Liver (tissue), 9 donors: ENCODE measurements around the gene WNK2. TPM values are rescaled to one million over a fixed set of nuclear protein-coding genes. Genes with fewer than 3 reads are reported as not detected.

ENCODE experiments used
- DNase-seq: peaks from one replicate; pipeline ENCODE4 v3.0.0-alpha.2; 2017; ENCODE audit warnings: low spot score
- H3K27ac ChIP-seq, 2 donors: one replicate each; pipeline ENCODE4 v1.7.0; 2013; ENCODE audit warnings: inconsistent platforms in 2 of 2, low read length in 2 of 2, control low read depth in 1 of 2, low read depth in 1 of 2, mild to moderate bottlenecking in 1 of 2
- H3K27me3 ChIP-seq, 4 donors: one replicate each; pipeline versions ENCODE4 v1.6.1 to v1.7.0; 2013; ENCODE audit warnings: low read length in 3 of 4, inconsistent platforms in 1 of 4, mild to moderate bottlenecking in 1 of 4, moderate library complexity in 1 of 4; ENCODE audit not compliant: control insufficient read depth in 4 of 4, insufficient read depth in 4 of 4
- H3K36me3 ChIP-seq, 4 donors: one replicate each; pipeline versions ENCODE4 v1.6.1 to v1.7.0; 2013; ENCODE audit warnings: low read length in 3 of 4, mild to moderate bottlenecking in 3 of 4, low read depth in 1 of 4, moderate library complexity in 1 of 4; ENCODE audit not compliant: control insufficient read depth in 4 of 4, insufficient read depth in 3 of 4
- H3K4me1 ChIP-seq, 4 donors: one replicate each; pipeline versions ENCODE4 v1.6.1 to v1.7.0; 2013; ENCODE audit warnings: low read length in 3 of 4, mild to moderate bottlenecking in 3 of 4, moderate library complexity in 1 of 4; ENCODE audit not compliant: control insufficient read depth in 4 of 4, insufficient read depth in 4 of 4
- H3K4me3 ChIP-seq, 3 donors: one replicate each; pipeline versions ENCODE4 v1.6.1 to v1.7.0; 2013; ENCODE audit warnings: low read length in 3 of 3, control low read depth in 1 of 3, low read depth in 1 of 3, mild to moderate bottlenecking in 1 of 3
- H3K9ac ChIP-seq, 2 donors: one replicate each; pipeline ENCODE4 v1.7.0; 2013; ENCODE audit warnings: low read length in 2 of 2, mild to moderate bottlenecking in 2 of 2, moderate library complexity in 2 of 2, control low read depth in 1 of 2, low read depth in 1 of 2
- H3K9me3 ChIP-seq, 4 donors: one replicate each; pipeline versions ENCODE4 v1.6.1 to v1.7.0; 2013; ENCODE audit warnings: low read length in 3 of 4; ENCODE audit not compliant: control insufficient read depth in 4 of 4
- ATF3 ChIP-seq: IDR thresholded peaks from 2 replicates; pipeline ENCODE4 v1.6.1; 2016; ENCODE audit warnings: antibody characterized with exemption
- CTCF ChIP-seq: fragments of 150-350 bp; IDR thresholded peaks from 2 replicates; pipeline ENCODE4 v1.5.1; 2017; ENCODE audit warnings: improper control_type of control experiment, low read depth, low read length; ENCODE audit not compliant: missing input control
- EGR1 ChIP-seq, 2 donors: IDR thresholded peaks; 2 replicates each; pipeline ENCODE4 v1.6.1; 2016 to 2018; ENCODE audit warnings: antibody characterized with exemption in 2 of 2, low read depth in 2 of 2
- FOXA1 ChIP-seq: IDR thresholded peaks from 2 replicates; pipeline ENCODE4 v1.6.1; 2016; ENCODE audit warnings: antibody characterized with exemption
- GABPA ChIP-seq, 2 donors: IDR thresholded peaks in 1 of 2; conservative IDR thresholded peaks in 1 of 2; 2 replicates each; pipeline ENCODE4 v1.6.1; 2016; ENCODE audit warnings: antibody characterized with exemption in 2 of 2, mild to moderate bottlenecking in 1 of 2, moderate library complexity in 1 of 2
- HNF4G ChIP-seq: IDR thresholded peaks from 2 replicates; pipeline ENCODE4 v1.6.1; 2016; ENCODE audit warnings: antibody characterized with exemption
- JUND ChIP-seq, 2 donors: IDR thresholded peaks; 2 replicates each; pipeline ENCODE4 v1.6.1; 2016; ENCODE audit warnings: antibody characterized with exemption in 2 of 2
- RAD21 ChIP-seq, 2 donors: IDR thresholded peaks; 2 replicates each; pipeline ENCODE4 v1.6.1; 2016; ENCODE audit warnings: antibody characterized with exemption in 2 of 2, mild to moderate bottlenecking in 2 of 2
- RXRA ChIP-seq, 2 donors: IDR thresholded peaks; 2 replicates each; pipeline ENCODE4 v1.6.1; 2017 to 2018; ENCODE audit warnings: antibody characterized with exemption in 2 of 2, mild to moderate bottlenecking in 1 of 2
- SP1 ChIP-seq: IDR thresholded peaks from 2 replicates; pipeline ENCODE4 v1.6.1; 2018; ENCODE audit warnings: antibody characterized with exemption, mild to moderate bottlenecking
- TAF1 ChIP-seq: conservative IDR thresholded peaks from 2 replicates; pipeline ENCODE4 v1.6.1; 2016; ENCODE audit warnings: antibody characterized with exemption, mild to moderate bottlenecking
- YY1 ChIP-seq: IDR thresholded peaks from 2 replicates; pipeline ENCODE4 v1.6.1; 2016; ENCODE audit warnings: antibody characterized with exemption, mild to moderate bottlenecking
- ZBTB33 ChIP-seq: IDR thresholded peaks from 2 replicates; pipeline ENCODE4 v1.6.1; 2016; ENCODE audit warnings: antibody characterized with exemption
- WGBS: extraction: QIAGEN DNeasy Blood & Tissue Kit; methylation state at CpG from one replicate; pipeline ENCODE4 v1.1.7; 2013; 5-methylcytosine and 5-hydroxymethylcytosine counted together
- polyA plus RNA-seq, 2 donors: library from polyadenylated mRNA; stranded (reverse) in 1 of 2; unstranded in 1 of 2; fragments of 200-250 nt in 1 of 2; fragments of >200 nt in 1 of 2; fragmentation: Nextera tagmentation in 1 of 2; extraction: Ambion mirVana in 1 of 2; gene quantifications; one replicate each; pipeline versions ENCODE4 v1.2.1 to v1.2.3, GENCODE V29; 2013 to 2015
- total RNA-seq, 2 donors: library from RNA; depleted of rRNA; stranded (reverse); fragments of >200 nt; gene quantifications; one replicate each; pipeline ENCODE4 v1.2.3, GENCODE V29; 2014
- donor health status: healthy.
- donor health status: healthy.
- donor health status: healthy.
- donor health status: healthy.
- donor health status: healthy.

WNK2 gene
- total and polyA plus RNA-seq, 4 donors, result 0.65 to 4.4 (median 1.7) TPM

- H3K27me3 ChIP-seq, result no peaks in the 10 kb centered on the region
- no peak overlapping the region for H3K9ac ChIP-seq
- no peaks in the 10 kb centered on the region for H3K36me3 ChIP-seq
- no peak overlapping the region for H3K4me3 ChIP-seq
- 71% methylated on average over 17 of the region's 17 CpGs for WGBS
- no peaks in the 10 kb centered on the region for H3K4me1 ChIP-seq
- H3K9me3 ChIP-seq, result no peaks in the 10 kb centered on the region
- peak; percentile 59 for DNase-seq
- TF ChIP-seq CTCF (peak; percentile 49), RAD21 (IDR thresholded peaks at IDR 0.05) (peak; percentile 75 to 85), ZBTB33 (no peak)
- no peak overlapping the region for H3K27ac ChIP-seq
These were observed 120.9 kb downstream of the WNK2 start for GRCh38 chr9:93304574-93305496.

- Histone ChIP-seq H3K4me1 (no peaks in the 10 kb centered on the region), H3K27me3 (no peaks in the 10 kb centered on the region), H3K36me3 (no peaks in the 10 kb centered on the region), H3K27ac (no peak overlapping the region), H3K9me3 (no peaks in the 10 kb centered on the region), H3K4me3 (no peak overlapping the region), H3K9ac (no peak overlapping the region)
- 90% methylated on average over 15 of the region's 15 CpGs for WGBS
- DNase-seq, result peak; percentile 30
- TF ChIP-seq ZBTB33, result no peak
- no peak for TF ChIP-seq FOXA1
- TF ChIP-seq CTCF, result no peak
- TF ChIP-seq JUND (IDR thresholded peaks at IDR 0.05), result no peak
- TF ChIP-seq SP1, result no peak
- no peak for TF ChIP-seq HNF4G
- TF ChIP-seq EGR1 (IDR thresholded peaks at IDR 0.05; ENCODE audit: low read depth in 2 of 2), result no peak
- TF ChIP-seq GABPA (IDR thresholded peaks at IDR 0.05 in 1 of 2, conservative IDR thresholded peaks at IDR 0.05 in 1 of 2), result no peak
- no peak for TF ChIP-seq RXRA (IDR thresholded peaks at IDR 0.05)
- TF ChIP-seq TAF1, result no peak
- TF ChIP-seq YY1, result no peak
- TF ChIP-seq ATF3, result no peak
- no peak for TF ChIP-seq RAD21 (IDR thresholded peaks at IDR 0.05)
These were observed 121.6 kb downstream of the WNK2 start for GRCh38 chr9:93305497-93306020.
